IMR-90 (cell line): ENCODE measurements around the gene LRRC8B. TPM values are rescaled to one million over a fixed set of nuclear protein-coding genes. Genes with fewer than 3 reads are reported as not detected.

Experiments
- ATAC-seq: fragments of 200-7000 bp; cut with Tn5 transposase; 2 replicates; pipeline ENCODE4 v1.9.1; 2020; ENCODE audit warnings: low read depth, mild to moderate bottlenecking, moderate library complexity
- BruUV-seq: library from RNA; stranded (reverse); fragments of 400-500 nt; replicated peaks from 2 replicates; lab custom pipeline; 2021; lab: Mats Ljungman, UMichigan
- CTCF ChIA-PET: fragments of 300-600 bp; formaldehyde crosslinking; extraction: SDS; loops from one replicate; lab custom pipeline; 2021; ENCODE audit warnings: antibody characterized with exemption; lab: Yijun Ruan, JAX
- POLR2A ChIA-PET: fragments of 300-600 bp; sonication (Branson Sonifier 250); formaldehyde crosslinking; loops from one replicate; lab custom pipeline; 2022; ENCODE audit warnings: antibody characterized with exemption; ENCODE audit not compliant: unreplicated experiment; lab: Charles Lee
- DNase-seq: peaks from one replicate; pipeline ENCODE4 v3.0.0; 2013
- H2AFZ ChIP-seq: replicated peaks from 2 replicates; pipeline ENCODE3; 2013; ENCODE audit warnings: low read length, mild to moderate bottlenecking; ENCODE audit not compliant: poor library complexity
- H2AK5ac ChIP-seq: 2 replicates; pipeline ENCODE4 v1.6.1; 2013; ENCODE audit warnings: low read depth, low read length, inconsistent platforms
- H2AK9ac ChIP-seq: replicated peaks from 2 replicates; pipeline ENCODE3; 2013; ENCODE audit warnings: mild to moderate bottlenecking, low read depth, low read length, moderate library complexity; ENCODE audit not compliant: poor library complexity
- H2BK120ac ChIP-seq: 2 replicates; pipeline ENCODE4 v1.6.1; 2013; ENCODE audit warnings: low read depth, low read length, inconsistent platforms
- H2BK15ac ChIP-seq: 3 replicates; pipeline ENCODE4 v1.6.1; 2013; ENCODE audit warnings: low read depth, low read length, inconsistent platforms
- H2BK20ac ChIP-seq: 2 replicates; pipeline ENCODE4 v1.6.1; 2013; ENCODE audit warnings: low read depth, mild to moderate bottlenecking, inconsistent platforms, low read length, moderate library complexity
- H2BK5ac ChIP-seq: 2 replicates; pipeline ENCODE4 v1.6.1; 2013; ENCODE audit warnings: mild to moderate bottlenecking, low read depth, low read length, inconsistent platforms; ENCODE audit not compliant: poor library complexity, severe bottlenecking
- H3K14ac ChIP-seq: replicated peaks from 2 replicates; pipeline ENCODE4 v1.6.1; 2013; ENCODE audit warnings: low read depth, low read length, inconsistent platforms
- H3K18ac ChIP-seq: 2 replicates; pipeline ENCODE4 v1.6.1; 2013; ENCODE audit warnings: low read depth, low read length, control low read depth
- H3K23ac ChIP-seq: 2 replicates; pipeline ENCODE4 v1.6.1; 2013; ENCODE audit warnings: low read depth, low read length, inconsistent platforms
- H3K27ac ChIP-seq: 2 replicates; pipeline ENCODE4 v1.5.1; 2013; ENCODE audit warnings: mild to moderate bottlenecking, control low read depth, low read length; ENCODE audit not compliant: insufficient read depth
- H3K27me3 ChIP-seq: 2 replicates; pipeline ENCODE4 v1.6.1; 2013; ENCODE audit warnings: low read length; ENCODE audit not compliant: control insufficient read depth, insufficient read depth
- H3K36me3 ChIP-seq: 2 replicates; pipeline ENCODE4 v1.6.1; 2013; ENCODE audit warnings: low read length, mixed read lengths; ENCODE audit not compliant: control insufficient read depth, insufficient read depth
- H3K4ac ChIP-seq: 2 replicates; pipeline ENCODE4 v1.6.1; 2013; ENCODE audit warnings: low read depth, low read length, inconsistent platforms
- H3K4me1 ChIP-seq: 2 replicates; pipeline ENCODE4 v1.6.1; 2013; ENCODE audit warnings: low read length, mixed read lengths; ENCODE audit not compliant: control insufficient read depth, insufficient read depth
- H3K4me2 ChIP-seq: 2 replicates; pipeline ENCODE4 v1.6.1; 2013; ENCODE audit warnings: low read depth, mild to moderate bottlenecking, control low read depth, low read length, moderate library complexity
- H3K4me3 ChIP-seq: 2 replicates; pipeline ENCODE4 v1.5.1; 2013; ENCODE audit warnings: low read depth, mild to moderate bottlenecking, control low read depth, low read length, moderate library complexity; ENCODE audit not compliant: insufficient read depth
- H3K56ac ChIP-seq: 2 replicates; pipeline ENCODE4 v1.6.1; 2013; ENCODE audit warnings: low read length, inconsistent platforms; ENCODE audit not compliant: insufficient read depth; ENCODE audit errors: extremely low read depth
- H3K79me1 ChIP-seq, 2 experiments: 2 replicates each; pipeline ENCODE4 v1.6.1; 2013; ENCODE audit warnings: low read length in 2 of 2, inconsistent platforms in 1 of 2, low read depth in 1 of 2
- H3K9ac ChIP-seq: 2 replicates; pipeline ENCODE4 v1.6.1; 2013; ENCODE audit warnings: low read depth, low read length, control low read depth
- H3K9me1 ChIP-seq: 2 replicates; pipeline ENCODE4 v1.6.1; 2013; ENCODE audit warnings: low read length, inconsistent platforms; ENCODE audit not compliant: insufficient read depth
- H3K9me3 ChIP-seq: 2 replicates; pipeline ENCODE4 v1.6.1; 2013; ENCODE audit warnings: low read length; ENCODE audit not compliant: control insufficient read depth, insufficient read depth
- H4K20me1 ChIP-seq: 2 replicates; pipeline ENCODE4 v1.6.1; 2013; ENCODE audit warnings: low read length, inconsistent platforms; ENCODE audit not compliant: insufficient read depth
- H4K5ac ChIP-seq: 2 replicates; pipeline ENCODE4 v1.6.1; 2013; ENCODE audit warnings: mild to moderate bottlenecking, low read depth, low read length, control low read depth
- H4K8ac ChIP-seq, 2 experiments: 2 replicates each; pipeline ENCODE4 v1.6.1; 2013; ENCODE audit warnings: low read depth in 2 of 2, low read length in 2 of 2, control low read depth in 1 of 2, inconsistent platforms in 1 of 2
- H4K91ac ChIP-seq: 2 replicates; pipeline ENCODE4 v1.6.1; 2013; ENCODE audit warnings: low read depth, low read length, inconsistent platforms; ENCODE audit not compliant: insufficient read depth
- RAD21 ChIP-seq: IDR thresholded peaks from 2 replicates; pipeline ENCODE4 v1.6.1; 2012; ENCODE audit warnings: low read length, improper control_type of control experiment
- USF2 ChIP-seq: fragments of 150-350 bp; IDR thresholded peaks from 2 replicates; pipeline ENCODE4 v1.6.1; 2017; ENCODE audit warnings: mild to moderate bottlenecking, antibody characterized with exemption, low read length, low read depth
- dilution Hi-C: fragments of 300-500 bp; cut with HindIII; formaldehyde crosslinking; loops from one replicate; pipeline ENCODE4 v1.14.3; 2018; ENCODE audit warnings: low sequenced_read_pairs; ENCODE audit not compliant: unreplicated experiment
- in situ Hi-C: fragments of 300-500 bp; cut with MboI; formaldehyde crosslinking; loops from 3 replicates; pipeline ENCODE4 v1.14.3; 2019; ENCODE audit warnings: low sequenced_read_pairs, inconsistent platforms, mixed read lengths
- intact Hi-C: fragments of 100-400 bp; cut with micrococcal nuclease; formaldehyde crosslinking; loops from 2 replicates; pipeline ENCODE4 v1.10.0; 2022
- polyA plus RNA-seq, 3 experiments: library from polyadenylated mRNA; depleted of rRNA; stranded (reverse); fragments of >200 nt; gene quantifications; 2 replicates each; pipeline ENCODE4 v1.2.3, GENCODE V29; 2012; ENCODE audit warnings: low replicate concordance in 1 of 3
- total RNA-seq: library from RNA; depleted of rRNA; stranded (reverse); fragments of >200 nt; gene quantifications from 2 replicates; pipeline ENCODE4 v1.2.3, GENCODE V29; 2012
- TF ChIP-seq, protein P1 (sequence below): conservative IDR thresholded peaks from 2 replicates; pipeline ENCODE4 v1.5.1; 2012; ENCODE audit warnings: mild to moderate bottlenecking, low read depth, low read length, improper control_type of control experiment

LRRC8B gene
- total and polyA plus RNA-seq, 2 of the 4 experiments (the other 2 are of a cell fraction) = 0.74 to 1.8 TPM

- Histone ChIP-seq H3K4me2 (peak overlapping the region; percentile 34), H3K9ac (no peak overlapping the region), H2BK20ac (peak overlapping the region; percentile 72), H2BK5ac (peak overlapping the region; percentile 99), H3K9me1 (no peaks in the 10 kb centered on the region; the same call in 1 of the 2 replicates), H3K14ac (peak overlapping the region; percentile 72), H3K4ac (peak overlapping the region; percentile 78), H2AFZ (no peak overlapping the region), H3K36me3 (no peaks in the 10 kb centered on the region), H3K56ac (no peak overlapping the region), H3K9me3 (no peaks in the 10 kb centered on the region), H3K4me3 (no peak overlapping the region), H2BK15ac (peak overlapping the region; percentile 48; the same call in 2 of the 3 replicates), H3K27ac (peak overlapping the region; percentile 72; the same call in 1 of the 2 replicates), H2AK5ac (peak overlapping the region; percentile 97), H4K5ac (no peak overlapping the region; the same call in 1 of the 2 replicates), H4K8ac (peak overlapping the region; percentile 64 to 76; a peak in 1 of 4 replicates), H3K23ac (0 out of 2 replicates have a peak overlapping the region, but pooled peaks have one; percentile 49), H3K18ac (peak overlapping the region; percentile 69; the same call in 1 of the 2 replicates), H3K27me3 (no peaks in the 10 kb centered on the region), H4K91ac (peak overlapping the region; percentile 82), H3K4me1 (peaks cover 9% of the 10 kb centered on the region), H2BK120ac (peak overlapping the region; percentile 80), H3K79me1 (peaks cover 10 to 38% of the 10 kb centered on the region in 2 experiments), H2AK9ac (peak overlapping the region; percentile 78), H4K20me1 (no peaks in the 10 kb centered on the region; the same call in 1 of the 2 replicates)
- in situ Hi-C loops (loop anchor here (10.0 kb wide), 1 partner anchor 357 kb away; the partner anchor contains the start of gene ZNF326), dilution Hi-C loops (no loop called here), intact Hi-C loops (loop anchor here (2.0 to 5.0 kb wide), 2 partner anchors 15 to 360 kb away; partner anchors contain the start of gene ZNF326)
- TF ChIP-seq USF2 (no peak), RAD21 (no peak)
- TF ChIP-seq, protein P1, sequence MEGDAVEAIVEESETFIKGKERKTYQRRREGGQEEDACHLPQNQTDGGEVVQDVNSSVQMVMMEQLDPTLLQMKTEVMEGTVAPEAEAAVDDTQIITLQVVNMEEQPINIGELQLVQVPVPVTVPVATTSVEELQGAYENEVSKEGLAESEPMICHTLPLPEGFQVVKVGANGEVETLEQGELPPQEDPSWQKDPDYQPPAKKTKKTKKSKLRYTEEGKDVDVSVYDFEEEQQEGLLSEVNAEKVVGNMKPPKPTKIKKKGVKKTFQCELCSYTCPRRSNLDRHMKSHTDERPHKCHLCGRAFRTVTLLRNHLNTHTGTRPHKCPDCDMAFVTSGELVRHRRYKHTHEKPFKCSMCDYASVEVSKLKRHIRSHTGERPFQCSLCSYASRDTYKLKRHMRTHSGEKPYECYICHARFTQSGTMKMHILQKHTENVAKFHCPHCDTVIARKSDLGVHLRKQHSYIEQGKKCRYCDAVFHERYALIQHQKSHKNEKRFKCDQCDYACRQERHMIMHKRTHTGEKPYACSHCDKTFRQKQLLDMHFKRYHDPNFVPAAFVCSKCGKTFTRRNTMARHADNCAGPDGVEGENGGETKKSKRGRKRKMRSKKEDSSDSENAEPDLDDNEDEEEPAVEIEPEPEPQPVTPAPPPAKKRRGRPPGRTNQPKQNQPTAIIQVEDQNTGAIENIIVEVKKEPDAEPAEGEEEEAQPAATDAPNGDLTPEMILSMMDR = no peak
- BruUV-seq = no TSS peak
- ChIA-PET POLR2A (no interaction called here), CTCF (interaction anchor here (0.8 kb wide), 1 partner anchor 126 kb away, joined by 5 read pairs; no protein-coding TSS in a partner anchor)
- DNase-seq (peak; percentile 50), ATAC-seq (no peak)
These were observed 112.9 kb downstream of the LRRC8B start for GRCh38 chr1:89637496-89637895.
